Thoracic aorta (tissue), 2 donors: ENCODE measurements around the gene DCST2. TPM values are rescaled to one million over a fixed set of nuclear protein-coding genes. Genes with fewer than 3 reads are reported as not detected.
A peak's percentile ranks its signal among the peaks of the same experiment; 100 is the strongest.

ENCODE experiments used
- ATAC-seq: fragments of 150-250 bp; one replicate; pipeline ENCODE4 v1.8.0; 2017; ENCODE audit warnings: low read depth; ENCODE audit not compliant: insufficient number of reproducible peaks, low FRiP score
- DNase-seq: peaks from one replicate; pipeline ENCODE4 v3.0.0-alpha.2; 2020; ENCODE audit warnings: low spot score
- H3K27ac ChIP-seq, 2 donors: fragments of 200-600 bp; sonication (generic); 1 replicate in 1 of 2; 2 replicates in 1 of 2; pipeline ENCODE4 v1.5.1; 2016; ENCODE audit warnings: mild to moderate bottlenecking in 2 of 2, moderate library complexity in 2 of 2
- H3K27me3 ChIP-seq: fragments of 200-600 bp; sonication (generic); replicated peaks from 2 replicates; pipeline ENCODE4 v1.6.0; 2016; ENCODE audit warnings: mild to moderate bottlenecking; ENCODE audit not compliant: insufficient read depth
- H3K36me3 ChIP-seq: fragments of 200-600 bp; sonication (generic); one replicate; pipeline ENCODE4 v1.5.1; 2016
- H3K4me1 ChIP-seq, 2 donors: fragments of 200-600 bp; sonication (generic); 1 replicate in 1 of 2; 2 replicates in 1 of 2; pipeline versions ENCODE4 v1.5.1 to v1.6.0; 2016; ENCODE audit warnings: low read depth in 2 of 2, mild to moderate bottlenecking in 1 of 2; ENCODE audit not compliant: control insufficient read depth in 1 of 2
- H3K4me3 ChIP-seq: fragments of 200-600 bp; sonication (generic); 2 replicates; pipeline ENCODE4 v1.5.1; 2016; ENCODE audit warnings: mild to moderate bottlenecking
- H3K9me3 ChIP-seq: fragments of 200-600 bp; sonication (generic); 2 replicates; pipeline ENCODE4 v1.5.1; 2016
- CTCF ChIP-seq: fragments of 200-600 bp; sonication (generic); IDR thresholded peaks from one replicate; pipeline ENCODE4 v1.5.1; 2019; ENCODE audit warnings: antibody characterized with exemption
- total RNA-seq, 2 donors: library from RNA; depleted of rRNA; stranded (reverse); fragments of >200 nt; gene quantifications; one replicate each; pipeline versions ENCODE4 v1.1.0 to v1.2.3, GENCODE V29; 2016

The DCST2 gene
- total RNA-seq, 2 donors from 2014 or later, result 0.42 TPM; not detected in 1

GRCh38 chr1:155051777-155052398 is 18.3 kb upstream of the DCST2 start:
- peaks cover 4% of the 10 kb centered on the region for H3K36me3 ChIP-seq
- no peak for TF ChIP-seq CTCF
- H3K4me3 ChIP-seq, result peak overlapping the region; percentile 92
- no peaks in the 10 kb centered on the region for H3K27me3 ChIP-seq
- H3K9me3 ChIP-seq, result no peaks in the 10 kb centered on the region
- DNase-seq (no peak), ATAC-seq (no peak)
- H3K27ac ChIP-seq, result peak overlapping the region; percentile 75 to 85
- peaks cover 9 to 27% of the 10 kb centered on the region in 2 donors for H3K4me1 ChIP-seq

- Histone ChIP-seq H3K4me3 (peak overlapping the region; percentile 92), H3K4me1 (peaks cover 9 to 27% of the 10 kb centered on the region in 2 donors), H3K9me3 (no peaks in the 10 kb centered on the region), H3K27ac (peak overlapping the region; percentile 75 to 85), H3K27me3 (no peaks in the 10 kb centered on the region), H3K36me3 (peaks cover 4% of the 10 kb centered on the region)
- no peak for DNase-seq
- TF ChIP-seq CTCF, result no peak
- peak; percentile 14 for ATAC-seq
Observed at GRCh38 chr1:155051342-155051776, 17.8 kb upstream of the DCST2 start.

- Histone ChIP-seq H3K9me3 (no peaks in the 10 kb centered on the region), H3K27ac (peak within 1 kb of the TSS; percentile 83 to 93), H3K36me3 (peaks cover 4% of the 10 kb centered on the region), H3K27me3 (no peaks in the 10 kb centered on the region), H3K4me1 (peaks cover 9 to 27% of the 10 kb centered on the region in 2 donors), H3K4me3 (peak within 1 kb of the TSS; percentile 92)
- peak; percentile 83 for TF ChIP-seq CTCF
- DNase-seq (no peak), ATAC-seq (peak; percentile 63)
Observed at GRCh38 chr1:155050560-155051341, 17.2 kb upstream of the DCST2 start, which contains the start of gene ADAM15. Gene ADAM15, plus strand, starts transcription at chr1:155051316. Its CDS starts 71 bp downstream, at chr1:155051387.

- TF ChIP-seq CTCF, result no peak
- peaks cover 4% of the 10 kb centered on the region for H3K36me3 ChIP-seq
- no peaks in the 10 kb centered on the region for H3K27me3 ChIP-seq
- H3K4me1 ChIP-seq, result peaks cover 9 to 27% of the 10 kb centered on the region in 2 donors
- H3K9me3 ChIP-seq, result no peaks in the 10 kb centered on the region
- H3K27ac ChIP-seq, result peak overlapping the region; percentile 83 to 93
- no peak for ATAC-seq
- peak overlapping the region; percentile 92 for H3K4me3 ChIP-seq
- DNase-seq, result no peak
Observed at GRCh38 chr1:155049651-155050559, 16.3 kb upstream of the DCST2 start.
